K562 (cell line): ENCODE measurements around the gene NR1D1. TPM values are rescaled to one million over a fixed set of nuclear protein-coding genes. Genes with fewer than 3 reads are reported as not detected.
A peak's percentile ranks its signal among the peaks of the same experiment; 100 is the strongest.

Source experiments
- ATAC-seq: fragments of 200-7000 bp; cut with Tn5 transposase; 3 replicates; pipeline ENCODE4 v1.9.1; 2020; ENCODE audit warnings: moderate library complexity
- BruUV-seq: library from RNA; stranded (reverse); fragments of 400-500 nt; replicated peaks from 2 replicates; lab custom pipeline; 2021; lab: Mats Ljungman, UMichigan
- CTCF ChIA-PET: fragments of 300-600 bp; formaldehyde crosslinking; extraction: SDS; loops from one replicate; lab custom pipeline; 2021; ENCODE audit warnings: low intra/inter-chr PET ratio; lab: Yijun Ruan, JAX
- POLR2A ChIA-PET: fragments of 300-600, 350-650 bp; sonication (Branson Sonifier 250); formaldehyde crosslinking; extraction: SDS; loops from one replicate; lab custom pipeline; 2021; ENCODE audit warnings: antibody characterized with exemption, inconsistent platforms; lab: Yijun Ruan, JAX
- DNase-seq, 4 experiments: peaks; one replicate each; pipeline versions ENCODE4 v3.0.0 to v3.0.0-alpha.2; 2011 to 2018; ENCODE audit warnings: low spot score in 3 of 4, mixed read lengths in 3 of 4; ENCODE audit errors: extremely low read depth in 1 of 4
- FAIRE-seq: peaks from 2 replicates; lab custom pipeline; 2011; peaks lifted over from hg19 to GRCh38; lab: Jason Lieb, UNC
- H2AFZ ChIP-seq: 2 replicates; pipeline ENCODE4 v1.6.0; 2011; ENCODE audit warnings: low read depth, low read length, control low read depth, inconsistent platforms
- H3K27ac ChIP-seq: fragments of 200-600 bp; 3 replicates; pipeline ENCODE4 v1.8.0; 2011; ENCODE audit warnings: low read depth, mild to moderate bottlenecking, control low read depth, inconsistent platforms, low read length, moderate library complexity, mixed read lengths; ENCODE audit errors: extremely low read depth
- H3K27me3 ChIP-seq, 2 experiments: fragments of 300-600 bp in 1 of 2; 2 replicates in 1 of 2; 3 replicates in 1 of 2; pipeline versions ENCODE4 v1.6.0 to v1.8.0; 2011; ENCODE audit warnings: inconsistent platforms in 2 of 2, low read length in 2 of 2, mild to moderate bottlenecking in 1 of 2, mixed read lengths in 1 of 2, moderate library complexity in 1 of 2; ENCODE audit not compliant: control insufficient read depth in 2 of 2, insufficient read depth in 2 of 2
- H3K36me3 ChIP-seq: fragments of 300-600 bp; 3 replicates; pipeline ENCODE4 v1.8.0; 2011; ENCODE audit warnings: mild to moderate bottlenecking, low read length, inconsistent platforms; ENCODE audit not compliant: control insufficient read depth, insufficient read depth
- H3K4me1 ChIP-seq, 2 experiments: fragments of 200-600 bp in 1 of 2; replicated peaks in 1 of 2; 2 replicates in 1 of 2; 3 replicates in 1 of 2; pipeline versions ENCODE4 v1.5.1 to v1.8.0; 2011; ENCODE audit warnings: inconsistent platforms in 2 of 2, low read length in 2 of 2, mild to moderate bottlenecking in 1 of 2, mixed read lengths in 1 of 2, moderate library complexity in 1 of 2; ENCODE audit not compliant: control insufficient read depth in 2 of 2, insufficient read depth in 2 of 2
- H3K4me2 ChIP-seq: 2 replicates; pipeline ENCODE4 v1.6.1; 2011; ENCODE audit warnings: low read length, control low read depth, inconsistent platforms, mixed read lengths; ENCODE audit not compliant: insufficient read depth
- H3K4me3 ChIP-seq: fragments of 200-600 bp; sonication (generic), shearing (Covaris generic); 2 replicates; pipeline ENCODE4 v1.5.1; 2016; ENCODE audit warnings: control low read depth, inconsistent platforms
- H3K79me2 ChIP-seq: fragments of 200-600 bp; 3 replicates; pipeline ENCODE4 v1.8.0; 2011; ENCODE audit warnings: low read length, inconsistent platforms; ENCODE audit not compliant: control insufficient read depth, insufficient read depth
- H3K9ac ChIP-seq, 2 experiments: 2 replicates each; pipeline versions ENCODE4 v1.6.0 to v1.6.1; 2011; ENCODE audit warnings: low read depth in 2 of 2, low read length in 2 of 2, control low read depth in 1 of 2, inconsistent platforms in 1 of 2, mild to moderate bottlenecking in 1 of 2, mixed read lengths in 1 of 2; ENCODE audit not compliant: insufficient read depth in 1 of 2
- H3K9me1 ChIP-seq: one replicate; pipeline ENCODE4 v1.6.0; 2011; ENCODE audit warnings: inconsistent platforms, mild to moderate bottlenecking, low read length, moderate library complexity; ENCODE audit not compliant: control insufficient read depth, insufficient read depth
- H3K9me3 ChIP-seq: replicated peaks from 2 replicates; pipeline ENCODE4 v1.5.1; 2011; ENCODE audit warnings: low read depth, low read length, inconsistent platforms; ENCODE audit not compliant: control insufficient read depth, insufficient read depth
- H4K20me1 ChIP-seq: replicated peaks from 2 replicates; pipeline ENCODE4 v1.6.1; 2011; ENCODE audit warnings: low read length, inconsistent platforms, mixed read lengths; ENCODE audit not compliant: control insufficient read depth, insufficient read depth
- ARID4B ChIP-seq: sonication (generic); formaldehyde crosslinking; IDR thresholded peaks from 2 replicates; pipeline ENCODE4 v1.8.0; 2022; ENCODE audit warnings: mild to moderate bottlenecking, missing genetic modification reagents
- BCL6 ChIP-seq: fragments of 250-450 bp; sonication (Bioruptor Pico); IDR thresholded peaks from 2 replicates; pipeline ENCODE4 v1.4.0; 2020
- CC2D1A ChIP-seq: fragments of 450-650 bp; IDR thresholded peaks from 2 replicates; pipeline ENCODE4 v1.6.1; 2017; ENCODE audit warnings: mild to moderate bottlenecking
- ETS1 ChIP-seq: conservative IDR thresholded peaks from 2 replicates; pipeline ENCODE4 v1.6.1; 2011; ENCODE audit warnings: low read depth, mild to moderate bottlenecking, low read length; ENCODE audit not compliant: control insufficient read depth
- FOXP4 ChIP-seq: sonication (generic); formaldehyde crosslinking; IDR thresholded peaks from 2 replicates; pipeline ENCODE4 v1.8.0; 2022; ENCODE audit warnings: mild to moderate bottlenecking, missing genetic modification reagents, borderline replicate concordance
- ILK ChIP-seq: fragments of 450-650 bp; IDR thresholded peaks from 2 replicates; pipeline ENCODE4 v1.6.1; 2016; ENCODE audit warnings: missing genetic modification characterization, low read depth, mild to moderate bottlenecking, missing compliant biosample characterization, moderate library complexity, borderline replicate concordance
- MLX ChIP-seq, 2 experiments: fragments of 450-650 bp in 1 of 2; sonication (generic) in 1 of 2; formaldehyde crosslinking; conservative IDR thresholded peaks; 2 replicates each; pipeline versions ENCODE4 v1.4.0 to v1.8.1; 2020 to 2022; ENCODE audit warnings: mild to moderate bottlenecking in 1 of 2, missing genetic modification reagents in 1 of 2
- RCOR1 ChIP-seq, 2 experiments: IDR thresholded peaks; 2 replicates each; pipeline ENCODE4 v1.6.1; 2012; ENCODE audit warnings: low read depth in 2 of 2, low read length in 2 of 2, borderline replicate concordance in 1 of 2, improper control_type of control experiment in 1 of 2
- ZBTB17 ChIP-seq: fragments of 450-650 bp; formaldehyde crosslinking; IDR thresholded peaks from 2 replicates; pipeline ENCODE4 v1.4.0; 2020; ENCODE audit warnings: mild to moderate bottlenecking
- ZNF224 ChIP-seq: sonication (generic); formaldehyde crosslinking; IDR thresholded peaks from 2 replicates; pipeline ENCODE4 v1.8.0; 2022; ENCODE audit warnings: mild to moderate bottlenecking, missing genetic modification reagents
- ZNF395 ChIP-seq: fragments of 200-800 bp; sonication (Bioruptor generic); IDR thresholded peaks from 2 replicates; pipeline ENCODE4 v1.6.1; 2017; ENCODE audit warnings: missing genetic modification characterization, missing compliant biosample characterization
- WGBS: fragments of 100-300 bp; shearing (Covaris generic); methylation state at CpG from one replicate; pipeline ENCODE4 v1.1.6; 2016; ENCODE audit warnings: low coverage, mixed read lengths; ENCODE audit not compliant: insufficient coverage; ENCODE audit errors: missing lambda C conversion rate; 5-methylcytosine and 5-hydroxymethylcytosine counted together
- in situ Hi-C: fragments of 300-500 bp; cut with MboI; formaldehyde crosslinking; loops from 4 replicates; pipeline ENCODE4 v1.15.0; 2018; ENCODE audit warnings: inconsistent platforms, mixed read lengths
- intact Hi-C: fragments of 100-400 bp; cut with micrococcal nuclease; formaldehyde crosslinking; loops from 2 replicates; pipeline ENCODE4 v1.14.2; 2022
- polyA plus RNA-seq, 8 experiments: library from polyadenylated mRNA; depleted of rRNA in 4 of 8; stranded (reverse) in 5 of 8; unstranded in 3 of 8; fragments of >200 nt; fragmentation: Nextera tagmentation in 2 of 8; fragmentation: Illumina TruSeq in 1 of 8; extraction: Ambion mirVana in 2 of 8; extraction: Trizol in 1 of 8; gene quantifications; 2 replicates each; pipeline versions ENCODE4 v1.2.1 to v1.2.3, GENCODE V29; 2011 to 2014; ENCODE audit warnings: inconsistent platforms in 1 of 8, missing spikeins in 1 of 8
- total RNA-seq, 7 experiments: library from RNA; depleted of rRNA in 6 of 7; stranded (reverse); fragments of >200 nt in 6 of 7; fragmentation: Illumina TruSeq in 2 of 7; extraction: Trizol in 2 of 7; gene quantifications; 2 replicates each; pipeline versions ENCODE4 v1.2.1 to v1.2.3, GENCODE V29; 2011 to 2021; ENCODE audit warnings: low replicate concordance in 1 of 7

The NR1D1 gene
- total and polyA plus RNA-seq, 9 of the 15 experiments (the other 6 are each of a cell fraction or from before 2014, with no cell fraction given) = 0.25 to 7.7 (median 0.65) TPM

- ChIA-PET CTCF (no interaction called here), POLR2A (interaction anchor here (0.6 to 0.7 kb wide), 2 partner anchors 52 to 436 kb away, joined by 3 read pairs; no protein-coding TSS in a partner anchor)
- Histone ChIP-seq H4K20me1 (no peaks in the 10 kb centered on the region), H3K36me3 (no peaks in the 10 kb centered on the region), H3K9me3 (no peaks in the 10 kb centered on the region), H3K4me2 (no peak overlapping the region; the same call in 1 of the 2 replicates), H3K4me1 (peaks cover 56 to 73% of the 10 kb centered on the region in 2 experiments), H2AFZ (peak overlapping the region; percentile 99), H3K27me3 (no peaks in the 10 kb centered on the region), H3K4me3 (no peak overlapping the region), H3K9ac (peak overlapping the region; percentile 52 to 84), H3K9me1 (no peaks in the 10 kb centered on the region), H3K27ac (peak overlapping the region; percentile 50), H3K79me2 (no peaks in the 10 kb centered on the region)
- intact Hi-C loops (no loop called here), in situ Hi-C loops (no loop called here)
- ATAC-seq = no peak
- DNase-seq = no peak
- FAIRE-seq = no peak
- no TSS peak for BruUV-seq
- WGBS = 63% methylated on average over 5 of the region's 5 CpGs
- TF ChIP-seq RCOR1 (IDR thresholded peaks at IDR 0.05; ENCODE audit: borderline replicate concordance in 1 of 2, low read depth in 2 of 2, low read length in 2 of 2) (no peak), ZNF395 (CRISPR knock-in tag) (no peak), ZNF224 (CRISPR knock-in tag) (no peak), ZBTB17 (no peak), ILK (no peak), CC2D1A (no peak), ETS1 (no peak), BCL6 (CRISPR knock-in tag) (no peak), MLX (CRISPR knock-in tag; conservative IDR thresholded peaks at IDR 0.05) (no peak), FOXP4 (no peak), ARID4B (no peak)
Measured at GRCh38 chr17:40107522-40108174, 7.3 kb upstream of the NR1D1 start.
